HG02623 (cell line): ENCODE results near the gene AUP1.
"Not testable (repeated sequence)": the region's sequence is repeated elsewhere in the genome, so short reads cannot be mapped to it uniquely, and the experiment has no call there.

ENCODE experiments used
- ATAC-seq: cut with Tn5 transposase; IDR thresholded peaks from one replicate; pipeline ENCODE4 v1.9.1; 2021; ENCODE audit warnings: moderate library complexity; ENCODE audit not compliant: unreplicated experiment

AUP1 gene

GRCh38 chr2:74529357-74530238 lies at the start of gene AUP1, which contains the start of gene HTRA2:
Gene AUP1, minus strand, starts transcription at chr2:74529706. Its CDS starts 77 bp downstream, at chr2:74529629.
Gene HTRA2, plus strand, starts transcription at chr2:74529933. Its CDS starts 74 bp downstream, at chr2:74530007.
- ATAC-seq, result peak; percentile 74

GRCh38 chr2:74578408-74578807 lies 48.9 kb upstream of the AUP1 start:
- peak; percentile 42 for ATAC-seq

GRCh38 chr2:74577448-74577847 lies 47.9 kb upstream of the AUP1 start:
- ATAC-seq, result no peak

- no peak for ATAC-seq
Observed at GRCh38 chr2:74576863-74577229, 47.3 kb upstream of the AUP1 start.

- no peak for ATAC-seq
Observed at GRCh38 chr2:74576211-74576862, 46.8 kb upstream of the AUP1 start.

- ATAC-seq, result no peak
Observed at GRCh38 chr2:74575320-74575719, 45.8 kb upstream of the AUP1 start.

- ATAC-seq, result no peak
Observed at GRCh38 chr2:74573747-74574562, 44.4 kb upstream of the AUP1 start.

GRCh38 chr2:74572178-74572925 lies 42.8 kb upstream of the AUP1 start:
- ATAC-seq, result no peak

- peak; percentile 60 for ATAC-seq
Observed at GRCh38 chr2:74571058-74571457, 41.6 kb upstream of the AUP1 start.

GRCh38 chr2:74569686-74570085 lies 40.2 kb upstream of the AUP1 start:
- no peak for ATAC-seq

GRCh38 chr2:74567881-74568280 lies 38.4 kb upstream of the AUP1 start:
- no peak for ATAC-seq

- ATAC-seq, result no peak
Observed at GRCh38 chr2:74566754-74567085, 37.2 kb upstream of the AUP1 start.

GRCh38 chr2:74566076-74566753 lies 36.7 kb upstream of the AUP1 start:
- no peak for ATAC-seq

GRCh38 chr2:74564222-74564621 lies 34.7 kb upstream of the AUP1 start:
- ATAC-seq, result no peak

- no peak for ATAC-seq
Observed at GRCh38 chr2:74562126-74562775, 32.7 kb upstream of the AUP1 start.

GRCh38 chr2:74561022-74561421 lies 31.5 kb upstream of the AUP1 start:
- ATAC-seq, result not testable (repeated sequence)

GRCh38 chr2:74560591-74560990 lies 31.1 kb upstream of the AUP1 start:
- ATAC-seq, result no peak

GRCh38 chr2:74559912-74560311 lies 30.4 kb upstream of the AUP1 start:
- no peak for ATAC-seq
